Calu3 (cell line): ENCODE data around the gene PRF1. TPM values are rescaled to one million over a fixed set of nuclear protein-coding genes. Genes with fewer than 3 reads are reported as not detected.
"Not testable (repeated sequence)": the region's sequence is repeated elsewhere in the genome, so short reads cannot be mapped to it uniquely, and the experiment has no call there.

Experiments used
- BruUV-seq: library from RNA; stranded (reverse); fragments of 400-500 nt; replicated peaks from 2 replicates; lab custom pipeline; 2021; lab: Mats Ljungman, UMichigan
- CTCF ChIA-PET: fragments of 300-600 bp; sonication (Branson Sonifier 250); formaldehyde crosslinking; loops from one replicate; lab custom pipeline; 2022; ENCODE audit warnings: antibody characterized with exemption; lab: Charles Lee
- DNase-seq: peaks from one replicate; pipeline ENCODE4 v3.0.0; 2022
- H3K27ac Mint-ChIP-seq: one replicate; pipeline ENCODE4 v1.8.0; 2022; ENCODE audit warnings: mixed read lengths; ENCODE audit not compliant: unreplicated experiment
- H3K27me3 Mint-ChIP-seq: one replicate; pipeline ENCODE4 v1.8.0; 2022; ENCODE audit warnings: mixed read lengths; ENCODE audit not compliant: unreplicated experiment
- H3K36me3 Mint-ChIP-seq: one replicate; pipeline ENCODE4 v1.8.0; 2022; ENCODE audit warnings: mild to moderate bottlenecking, moderate library complexity, mixed read lengths; ENCODE audit not compliant: insufficient read depth, unreplicated experiment
- H3K4me1 Mint-ChIP-seq: one replicate; pipeline ENCODE4 v1.8.0; 2022; ENCODE audit warnings: mild to moderate bottlenecking, low read depth, mixed read lengths; ENCODE audit not compliant: unreplicated experiment
- H3K4me3 Mint-ChIP-seq: one replicate; pipeline ENCODE4 v1.8.0; 2022; ENCODE audit warnings: mild to moderate bottlenecking, low read depth, moderate library complexity, mixed read lengths; ENCODE audit not compliant: unreplicated experiment
- H3K9me3 Mint-ChIP-seq: one replicate; pipeline ENCODE4 v1.8.0; 2022; ENCODE audit warnings: low read depth, mixed read lengths; ENCODE audit not compliant: unreplicated experiment
- CTCF ChIP-seq: fragments of 200-600 bp; IDR thresholded peaks from one replicate; pipeline ENCODE4 v1.8.0; 2022; ENCODE audit warnings: antibody characterized with exemption; ENCODE audit not compliant: unreplicated experiment
- intact Hi-C: fragments of 100-400 bp; cut with micrococcal nuclease; formaldehyde crosslinking; loops from one replicate; pipeline ENCODE4 v1.10.0; 2022; ENCODE audit not compliant: unreplicated experiment
- total RNA-seq: library from RNA; stranded (reverse); gene quantifications from 2 replicates; pipeline ENCODE4 v1.2.3, GENCODE V29; 2022

The PRF1 gene
- total RNA-seq, 1 experiment from 2014 or later = not detected

- TF ChIP-seq CTCF = no peak
- CTCF ChIA-PET = no interaction called here
- DNase-seq = no peak
- Mint-ChIP-seq H3K4me1 (no peaks in the 10 kb centered on the region), H3K9me3 (peaks cover 3% of the 10 kb centered on the region), H3K36me3 (no peaks in the 10 kb centered on the region), H3K4me3 (no peak overlapping the region), H3K27me3 (peaks cover 70% of the 10 kb centered on the region), H3K27ac (no peak overlapping the region)
- BruUV-seq = no TSS peak
- intact Hi-C loops = no loop called here
Observed at GRCh38 chr10:70615211-70615610, 12.7 kb upstream of the PRF1 start.

- H3K27me3 Mint-ChIP-seq = peaks cover 69% of the 10 kb centered on the region
- H3K4me1 Mint-ChIP-seq, DNase-seq, CTCF ChIA-PET, H3K4me3 Mint-ChIP-seq, intact Hi-C loops, H3K9me3 Mint-ChIP-seq, H3K27ac Mint-ChIP-seq, H3K36me3 Mint-ChIP-seq, BruUV-seq: not testable (repeated sequence)
Observed at GRCh38 chr10:70614364-70614763, 11.8 kb upstream of the PRF1 start.

- H3K27me3 Mint-ChIP-seq = peaks cover 64% of the 10 kb centered on the region
- no peak overlapping the region for H3K4me3 Mint-ChIP-seq
- no peak overlapping the region for H3K27ac Mint-ChIP-seq
- intact Hi-C loops = no loop called here
- TF ChIP-seq CTCF = no peak
- no peak for DNase-seq
- no peaks in the 10 kb centered on the region for H3K4me1 Mint-ChIP-seq
- CTCF ChIA-PET = no interaction called here
- no peaks in the 10 kb centered on the region for H3K9me3 Mint-ChIP-seq
- no TSS peak for BruUV-seq
- H3K36me3 Mint-ChIP-seq = no peaks in the 10 kb centered on the region
Observed at GRCh38 chr10:70613941-70614340, 11.4 kb upstream of the PRF1 start.

GRCh38 chr10:70607936-70608335, 5.4 kb upstream of the PRF1 start:
- H3K4me1 Mint-ChIP-seq = no peaks in the 10 kb centered on the region
- no peaks in the 10 kb centered on the region for H3K9me3 Mint-ChIP-seq
- intact Hi-C loops = no loop called here
- no peaks in the 10 kb centered on the region for H3K36me3 Mint-ChIP-seq
- CTCF ChIA-PET = no interaction called here
- DNase-seq = no peak
- TF ChIP-seq CTCF = no peak
- H3K27ac Mint-ChIP-seq = no peak overlapping the region
- no TSS peak for BruUV-seq
- peaks cover 20% of the 10 kb centered on the region for H3K27me3 Mint-ChIP-seq
- no peak overlapping the region for H3K4me3 Mint-ChIP-seq

GRCh38 chr10:70605161-70605560, 2.6 kb upstream of the PRF1 start:
- intact Hi-C loops = no loop called here
- Mint-ChIP-seq H3K4me1 (no peaks in the 10 kb centered on the region), H3K36me3 (no peaks in the 10 kb centered on the region), H3K27ac (no peak overlapping the region), H3K9me3 (no peaks in the 10 kb centered on the region), H3K4me3 (no peak overlapping the region), H3K27me3 (peaks cover 16% of the 10 kb centered on the region)
- CTCF ChIA-PET = no interaction called here
- TF ChIP-seq CTCF = no peak
- BruUV-seq = no TSS peak
- no peak for DNase-seq
